ENCODE results near the gene ULBP1.
"Not testable (repeated sequence)": the region's sequence is repeated elsewhere in the genome, so short reads cannot be mapped to it uniquely, and the experiment has no call there.

DNA sequence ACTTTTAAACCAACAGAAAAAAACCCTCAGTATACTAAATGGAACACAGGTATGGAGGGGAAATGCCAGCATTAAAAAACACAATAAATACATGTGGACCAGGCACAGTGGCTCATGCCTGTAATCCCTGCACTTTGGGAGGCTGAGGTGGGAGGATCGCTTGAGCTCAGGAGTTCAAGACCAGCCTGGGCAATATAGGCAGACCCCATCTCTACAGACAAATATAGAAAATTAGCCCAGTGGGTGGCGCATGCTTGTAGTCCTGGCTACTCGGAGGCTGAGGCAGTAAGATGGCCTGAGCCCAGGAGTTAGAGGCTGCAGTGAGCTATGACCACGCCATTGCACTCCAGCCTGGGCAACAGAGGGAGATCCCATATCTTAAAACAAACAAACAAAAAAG lies 3.9 kb upstream of the ULBP1 start:
- TF ChIP-seq CTCF (conservative IDR thresholded peaks at IDR 0.05 in 1 of 2, IDR thresholded peaks at IDR 0.05 in 1 of 2; ENCODE audit: extremely low read depth in 1 of 2, insufficient read depth in 1 of 2, low read depth in 1 of 2, low read length in 2 of 2); EZH2 (IDR thresholded peaks at IDR 0.05; ENCODE audit: borderline replicate concordance, low read length): not testable (repeated sequence)
